ENCODE results near the gene RSBN1L.

RSBN1L gene

DNA sequence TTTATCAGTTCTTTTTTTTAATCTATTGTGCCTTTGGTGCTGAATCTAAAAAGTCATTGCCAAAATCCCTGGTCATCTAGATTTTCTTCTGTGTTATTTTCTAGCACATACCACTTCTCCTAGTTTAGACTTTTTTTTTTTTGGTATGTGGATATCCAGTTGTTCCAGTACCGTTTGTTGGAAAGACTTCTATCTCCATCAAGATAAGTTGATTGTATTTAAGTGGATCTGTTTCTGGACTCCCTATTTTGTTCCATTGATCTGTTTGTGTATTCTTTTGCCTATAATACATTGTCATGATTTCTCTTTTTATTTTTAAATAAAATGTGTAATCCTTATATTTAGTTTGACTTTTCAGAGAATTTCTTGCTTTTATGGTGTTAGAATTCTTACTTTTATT lies 35.5 kb downstream of the RSBN1L start:
- TF ChIP-seq, protein P1, sequence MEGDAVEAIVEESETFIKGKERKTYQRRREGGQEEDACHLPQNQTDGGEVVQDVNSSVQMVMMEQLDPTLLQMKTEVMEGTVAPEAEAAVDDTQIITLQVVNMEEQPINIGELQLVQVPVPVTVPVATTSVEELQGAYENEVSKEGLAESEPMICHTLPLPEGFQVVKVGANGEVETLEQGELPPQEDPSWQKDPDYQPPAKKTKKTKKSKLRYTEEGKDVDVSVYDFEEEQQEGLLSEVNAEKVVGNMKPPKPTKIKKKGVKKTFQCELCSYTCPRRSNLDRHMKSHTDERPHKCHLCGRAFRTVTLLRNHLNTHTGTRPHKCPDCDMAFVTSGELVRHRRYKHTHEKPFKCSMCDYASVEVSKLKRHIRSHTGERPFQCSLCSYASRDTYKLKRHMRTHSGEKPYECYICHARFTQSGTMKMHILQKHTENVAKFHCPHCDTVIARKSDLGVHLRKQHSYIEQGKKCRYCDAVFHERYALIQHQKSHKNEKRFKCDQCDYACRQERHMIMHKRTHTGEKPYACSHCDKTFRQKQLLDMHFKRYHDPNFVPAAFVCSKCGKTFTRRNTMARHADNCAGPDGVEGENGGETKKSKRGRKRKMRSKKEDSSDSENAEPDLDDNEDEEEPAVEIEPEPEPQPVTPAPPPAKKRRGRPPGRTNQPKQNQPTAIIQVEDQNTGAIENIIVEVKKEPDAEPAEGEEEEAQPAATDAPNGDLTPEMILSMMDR (conservative IDR thresholded peaks at IDR 0.05; ENCODE audit: low read length), result no peak
- no peak for DNase-seq (ENCODE audit: low read depth)
- H3K4me3 ChIP-seq (ENCODE audit: low read length), result no peak overlapping the region

DNA sequence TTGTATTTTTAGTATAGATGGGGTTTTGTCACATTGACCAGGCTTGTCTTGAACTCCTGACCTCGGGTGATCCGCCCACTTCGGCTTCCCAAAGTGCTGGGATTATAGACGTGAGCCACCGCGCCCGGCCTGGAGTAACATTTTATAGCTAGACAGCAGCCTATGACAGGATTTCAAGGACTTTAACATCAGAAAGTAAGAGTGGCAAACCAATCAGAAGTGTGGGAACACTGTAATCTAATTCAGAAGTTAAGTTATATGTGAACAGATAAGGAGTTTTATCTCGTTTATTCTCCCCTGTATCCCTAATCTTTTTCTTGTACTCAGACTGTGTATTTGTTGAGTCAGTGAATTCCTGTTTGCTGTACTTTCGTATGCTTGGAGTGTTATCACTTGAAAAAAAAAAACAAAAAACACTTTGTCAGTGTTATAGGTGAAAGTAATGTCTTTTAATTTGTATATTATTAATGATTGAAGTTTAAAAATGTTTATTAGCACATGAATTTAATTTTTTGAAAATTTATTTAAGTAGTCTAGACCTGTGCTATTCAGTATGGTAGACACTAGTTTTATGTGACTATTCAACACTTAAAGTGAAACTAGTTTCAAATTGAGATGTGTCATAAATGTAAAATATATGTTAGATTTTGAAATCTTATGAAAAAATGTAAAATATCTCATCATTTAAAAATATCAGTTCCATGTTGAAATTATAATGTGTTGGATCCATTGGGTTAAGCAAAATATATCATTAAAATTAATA lies 38.6 kb downstream of the RSBN1L start:
- TF ChIP-seq, protein P1 (conservative IDR thresholded peaks at IDR 0.05; ENCODE audit: low read length), result no peak
- DNase-seq (ENCODE audit: low read depth), result no peak

DNA sequence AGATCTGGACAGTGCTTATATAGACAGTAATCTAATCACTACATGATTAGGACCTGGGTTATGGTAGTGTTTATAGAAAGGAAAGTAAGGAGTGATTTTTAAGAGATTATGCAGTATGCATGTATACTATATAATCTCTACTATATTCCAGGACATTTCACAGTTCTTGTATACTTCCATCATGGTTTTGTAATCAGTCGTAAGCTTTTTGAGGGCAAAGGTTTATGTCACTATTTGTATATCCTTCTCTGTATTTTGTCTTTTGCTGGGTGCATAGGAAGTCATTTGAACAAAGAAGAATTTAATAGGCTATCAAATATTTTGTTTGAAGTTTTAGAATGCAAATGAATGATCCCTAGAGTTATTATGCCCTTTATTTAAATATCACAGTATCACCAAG lies 39.2 kb downstream of the RSBN1L start:
- TF ChIP-seq, protein P1 (conservative IDR thresholded peaks at IDR 0.05; ENCODE audit: low read length), result no peak
- no peak overlapping the region for H3K4me3 ChIP-seq (ENCODE audit: low read length)

More for the DNA sequence above, 38.6 kb downstream of the RSBN1L start:
- H3K4me3 ChIP-seq (ENCODE audit: low read length), result no peak overlapping the region

DNA sequence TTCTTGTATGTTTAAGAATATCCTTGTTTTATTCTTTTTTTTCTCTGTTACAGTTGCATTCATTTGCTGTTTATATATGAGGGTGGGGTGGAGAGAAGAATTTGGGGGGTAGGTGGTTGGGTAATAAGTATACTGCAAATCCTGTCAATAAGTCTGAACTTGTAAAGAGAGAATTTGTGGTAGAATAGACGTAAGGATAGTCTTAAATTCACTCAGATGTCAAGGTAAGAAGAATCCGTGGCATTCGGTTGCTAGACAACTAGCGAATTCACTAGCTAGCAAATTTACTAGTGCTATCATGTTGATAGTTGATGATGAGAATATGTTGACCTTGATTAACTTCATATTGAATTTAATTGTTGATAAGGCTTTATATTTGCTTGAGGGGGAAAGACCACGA lies 40.7 kb downstream of the RSBN1L start:
- no peak for DNase-seq (ENCODE audit: low read depth)
- TF ChIP-seq, protein P1 (conservative IDR thresholded peaks at IDR 0.05; ENCODE audit: low read length), result no peak
- H3K4me3 ChIP-seq (ENCODE audit: low read length), result no peak overlapping the region

More for the DNA sequence above, 39.2 kb downstream of the RSBN1L start:
- DNase-seq (ENCODE audit: low read depth), result no peak

DNA sequence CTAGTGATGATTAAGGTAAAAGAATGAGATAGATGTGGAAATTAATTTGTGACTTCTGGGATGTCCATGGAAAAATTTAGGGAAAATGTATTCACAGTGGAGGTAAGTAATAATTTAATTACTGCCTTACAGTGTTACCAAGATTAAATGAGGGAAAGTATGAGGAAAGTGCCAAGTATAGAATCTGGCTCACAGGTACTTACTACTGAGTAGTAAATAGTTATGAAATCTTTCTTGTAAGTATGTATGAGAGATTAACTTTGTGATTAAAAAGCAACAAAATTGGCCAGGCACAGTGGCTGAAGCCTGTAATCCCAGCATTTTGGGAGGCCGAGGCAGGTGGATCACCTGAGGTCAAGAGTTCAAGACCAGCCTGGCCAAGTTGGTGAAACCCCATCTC lies 42.1 kb downstream of the RSBN1L start:
- no peak for DNase-seq (ENCODE audit: low read depth)
- H3K4me3 ChIP-seq (ENCODE audit: low read length), result no peak overlapping the region
- TF ChIP-seq, protein P1 (conservative IDR thresholded peaks at IDR 0.05; ENCODE audit: low read length), result no peak

DNA sequence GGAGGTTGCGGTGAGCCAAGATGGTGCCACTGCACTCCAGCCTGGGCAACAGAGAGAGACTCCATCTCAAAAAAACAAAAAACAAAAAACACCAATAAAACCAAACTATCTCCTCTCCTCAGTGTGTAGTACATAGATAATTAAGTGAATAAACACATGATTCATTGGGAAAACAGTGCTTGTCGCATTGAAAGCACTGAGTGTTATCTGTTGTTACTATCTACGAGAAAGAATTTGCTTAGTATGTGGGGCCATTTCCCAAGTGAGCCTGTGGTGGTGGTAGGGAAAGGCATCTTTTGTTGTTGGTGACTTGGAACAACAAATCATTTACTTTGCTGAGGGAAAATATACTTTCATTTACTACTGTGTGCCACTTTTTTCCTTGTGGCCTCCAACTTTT lies 42.6 kb downstream of the RSBN1L start:
- peak; percentile 45 for DNase-seq (ENCODE audit: low read depth)
- TF ChIP-seq, protein P1 (conservative IDR thresholded peaks at IDR 0.05; ENCODE audit: low read length), result no peak

DNA sequence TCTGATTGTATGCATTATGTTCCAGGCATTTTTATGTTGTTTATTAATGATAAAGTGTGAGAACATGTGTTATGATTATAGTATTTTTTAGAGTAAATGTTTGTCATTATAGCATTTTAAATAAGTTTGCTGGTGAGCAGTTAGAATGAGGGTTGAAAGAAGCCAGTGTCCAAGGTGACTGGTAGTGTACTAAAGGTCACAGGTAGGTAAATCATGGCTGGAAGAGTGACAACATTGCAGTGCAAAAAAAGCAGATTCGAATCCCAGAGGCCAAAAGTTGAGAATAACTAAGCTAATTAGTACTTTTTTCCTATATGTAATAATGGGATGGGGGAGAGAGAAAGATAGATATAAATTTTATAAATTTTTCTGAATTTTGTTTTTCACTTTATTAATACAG lies 44.0 kb downstream of the RSBN1L start:
- H3K4me3 ChIP-seq (ENCODE audit: low read length), result no peak overlapping the region
- TF ChIP-seq, protein P1 (conservative IDR thresholded peaks at IDR 0.05; ENCODE audit: low read length), result no peak
- no peak for DNase-seq (ENCODE audit: low read depth)

More for the DNA sequence above, 42.6 kb downstream of the RSBN1L start:
- no peak overlapping the region for H3K4me3 ChIP-seq (ENCODE audit: low read length)
